ENCODE measurements around the gene JAG2. TPM values are rescaled to one million over a fixed set of nuclear protein-coding genes. Genes with fewer than 3 reads are reported as not detected.

The JAG2 gene
- total and polyA plus RNA-seq, 2 experiments from 2014 or later = 1.5 TPM; not detected in 1

DNA sequence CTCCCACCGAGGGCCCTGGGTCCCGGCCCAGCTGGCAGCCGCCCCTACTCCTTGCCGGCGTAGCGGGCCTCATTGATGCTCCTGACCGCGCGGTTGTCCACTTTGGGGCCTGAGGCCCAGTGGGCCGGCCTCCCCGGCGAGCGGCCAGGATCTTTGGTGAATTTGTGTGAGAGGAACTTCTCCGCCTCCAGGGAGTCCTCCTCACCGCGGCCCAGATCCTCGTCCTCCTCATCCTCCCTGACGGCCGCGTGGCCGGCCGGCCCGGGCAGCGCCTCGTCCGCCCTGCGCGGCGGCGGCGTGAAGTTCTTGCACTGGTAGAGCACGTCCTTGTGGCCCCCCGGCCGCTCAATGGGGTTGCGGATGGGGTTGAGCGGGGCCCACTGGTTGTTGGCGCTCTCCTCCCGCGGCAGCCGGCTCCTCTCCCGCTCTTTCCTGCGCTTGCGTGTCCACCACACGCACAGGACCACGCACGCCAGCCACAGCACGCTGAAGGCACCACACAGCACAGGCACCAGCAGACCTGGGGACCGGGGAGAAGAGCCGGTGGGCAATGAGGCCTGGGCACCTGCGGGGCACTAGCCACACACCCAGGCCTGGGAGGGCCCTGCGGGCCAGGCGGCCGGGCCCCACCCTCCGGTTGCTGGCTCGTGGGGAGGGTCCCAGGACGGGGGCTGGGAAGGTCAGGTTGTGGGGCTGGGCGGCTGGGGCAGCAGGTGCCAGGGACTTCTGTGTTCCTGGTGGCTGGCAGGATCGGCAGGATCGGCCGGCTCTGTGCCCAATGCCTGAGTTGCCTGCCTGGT, 25.7 kb downstream of the JAG2 start:
- Histone ChIP-seq H3F3A (ENCODE audit: insufficient read depth) (no peaks in the 10 kb centered on the region), H3K4me3 (no peak overlapping the region), H2AFZ (no peak overlapping the region), H3K79me2 (ENCODE audit: insufficient read depth) (no peaks in the 10 kb centered on the region), H3K27ac (no peak overlapping the region), H3K9me2 (ENCODE audit: insufficient read depth) (no peaks in the 10 kb centered on the region), H4K20me1 (ENCODE audit: insufficient read depth) (no peaks in the 10 kb centered on the region), H3K36me3 (ENCODE audit: low read depth) (no peaks in the 10 kb centered on the region), H3K4me1 (ENCODE audit: insufficient read depth) (no peaks in the 10 kb centered on the region), H3K4me2 (ENCODE audit: unreplicated experiment) (no peak overlapping the region), H3K27me3 (replicated peaks; ENCODE audit: insufficient read depth) (no peaks in the 10 kb centered on the region), H3K9ac (no peak overlapping the region), H3K9me3 (ENCODE audit: low read depth) (no peaks in the 10 kb centered on the region)
- no peak for TF ChIP-seq EZH2phosphoT487 (IDR thresholded peaks at IDR 0.05; ENCODE audit: insufficient read depth, low read depth)
- TF ChIP-seq EZH2 (IDR thresholded peaks at IDR 0.05; ENCODE audit: insufficient read depth, poor library complexity, severe bottlenecking) = no peak
- in situ Hi-C loops (cut with MboI) = no loop called here
- no peak for DNase-seq
- 89 to 91% methylated on average over 35 to 60 of the region's 60 CpGs for WGBS, 2 experiments (ENCODE audit: low coverage in 1 of 2, low lambda C conversion rate in 2 of 2, missing lambda C conversion rate in 2 of 2)

DNA sequence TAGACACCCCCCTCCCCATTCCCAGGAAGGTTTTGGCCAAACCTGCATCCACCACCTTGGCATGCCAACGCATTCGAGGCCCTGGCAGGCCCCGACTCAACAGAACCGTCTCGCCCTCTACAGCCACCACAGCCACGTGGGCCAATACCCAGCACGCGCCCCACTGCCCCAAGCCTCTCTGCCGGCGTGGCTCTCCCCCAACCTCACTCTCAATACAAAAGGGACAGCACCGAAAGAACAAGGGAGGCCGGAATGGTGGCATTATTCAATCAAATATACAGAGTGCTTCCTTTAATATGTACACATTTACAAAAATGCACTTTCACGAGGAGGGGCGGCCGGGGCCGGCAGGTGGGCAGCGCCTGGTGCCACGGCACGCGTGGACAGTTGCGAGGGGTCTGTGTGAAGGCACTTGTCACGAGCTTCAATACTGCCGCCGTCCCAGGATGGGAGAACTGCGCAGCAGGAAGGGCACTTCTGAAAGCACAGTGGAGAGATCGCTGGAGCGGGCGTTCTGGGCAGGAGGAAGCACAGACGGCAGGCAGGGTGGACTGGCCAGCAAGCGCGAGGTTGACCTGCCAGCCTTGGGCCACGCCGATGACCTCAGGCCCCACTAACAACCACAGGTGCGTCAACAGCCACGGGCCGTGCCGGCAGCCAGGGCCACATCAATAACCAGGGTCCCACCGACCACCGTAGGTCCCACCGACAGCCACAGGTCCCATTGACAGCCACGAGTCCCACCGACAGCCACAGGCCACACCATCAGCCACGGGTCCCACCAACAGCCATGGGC, 26.9 kb downstream of the JAG2 start:
- 70 to 75% methylated on average over 37 to 41 of the region's 43 CpGs for WGBS, 2 experiments (ENCODE audit: low coverage in 1 of 2, low lambda C conversion rate in 2 of 2, missing lambda C conversion rate in 2 of 2)
- Histone ChIP-seq H3K9me2 (ENCODE audit: insufficient read depth) (no peaks in the 10 kb centered on the region), H4K20me1 (ENCODE audit: insufficient read depth) (no peaks in the 10 kb centered on the region), H3K36me3 (ENCODE audit: low read depth) (no peaks in the 10 kb centered on the region), H3K4me2 (ENCODE audit: unreplicated experiment) (no peak overlapping the region), H2AFZ (no peak overlapping the region), H3K27ac (no peak overlapping the region), H3K9ac (no peak overlapping the region), H3K9me3 (ENCODE audit: low read depth) (no peaks in the 10 kb centered on the region), H3F3A (ENCODE audit: insufficient read depth) (no peaks in the 10 kb centered on the region), H3K4me3 (no peak overlapping the region), H3K27me3 (replicated peaks; ENCODE audit: insufficient read depth) (no peaks in the 10 kb centered on the region), H3K4me1 (ENCODE audit: insufficient read depth) (no peaks in the 10 kb centered on the region), H3K79me2 (ENCODE audit: insufficient read depth) (no peaks in the 10 kb centered on the region)
- no peak for DNase-seq
- in situ Hi-C loops (cut with MboI) = no loop called here
- TF ChIP-seq EZH2 (IDR thresholded peaks at IDR 0.05; ENCODE audit: insufficient read depth, poor library complexity, severe bottlenecking) (no peak), EZH2phosphoT487 (IDR thresholded peaks at IDR 0.05; ENCODE audit: insufficient read depth, low read depth) (no peak)

DNA sequence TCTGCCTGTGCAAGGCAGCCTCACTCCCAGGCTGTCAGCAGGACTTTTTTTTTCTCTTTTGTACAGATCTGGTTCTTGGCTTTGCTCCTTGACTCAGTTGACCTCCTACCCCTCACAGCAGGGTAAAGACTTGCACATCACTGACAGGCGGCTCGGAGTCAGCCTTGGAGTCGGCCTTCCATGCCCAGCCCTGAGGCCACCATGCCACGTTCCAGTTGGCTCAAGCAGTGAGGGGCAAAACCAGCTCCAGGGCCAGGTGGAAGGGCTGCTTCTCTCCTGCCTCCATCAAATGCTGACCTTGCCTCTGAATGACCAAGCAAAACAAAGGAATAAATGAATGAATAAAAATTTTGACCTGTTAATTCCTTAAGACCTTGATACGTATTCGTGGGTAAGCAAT, 27.6 kb downstream of the JAG2 start:
- Histone ChIP-seq H3F3A (ENCODE audit: insufficient read depth) (no peaks in the 10 kb centered on the region), H3K4me2 (ENCODE audit: unreplicated experiment) (no peak overlapping the region), H3K36me3 (ENCODE audit: low read depth) (no peaks in the 10 kb centered on the region), H4K20me1 (ENCODE audit: insufficient read depth) (no peaks in the 10 kb centered on the region), H3K9ac (no peak overlapping the region), H3K9me3 (ENCODE audit: low read depth) (no peaks in the 10 kb centered on the region), H3K27ac (no peak overlapping the region), H3K4me1 (ENCODE audit: insufficient read depth) (no peaks in the 10 kb centered on the region), H2AFZ (no peak overlapping the region), H3K27me3 (replicated peaks; ENCODE audit: insufficient read depth) (no peaks in the 10 kb centered on the region), H3K79me2 (ENCODE audit: insufficient read depth) (no peaks in the 10 kb centered on the region), H3K9me2 (ENCODE audit: insufficient read depth) (no peaks in the 10 kb centered on the region), H3K4me3 (no peak overlapping the region)
- DNase-seq = no peak
- in situ Hi-C loops (cut with MboI) = no loop called here
- TF ChIP-seq EZH2 (IDR thresholded peaks at IDR 0.05; ENCODE audit: insufficient read depth, poor library complexity, severe bottlenecking) (no peak), EZH2phosphoT487 (IDR thresholded peaks at IDR 0.05; ENCODE audit: insufficient read depth, low read depth) (no peak)
- WGBS, 2 experiments (ENCODE audit: low coverage in 1 of 2, low lambda C conversion rate in 2 of 2, missing lambda C conversion rate in 2 of 2) = 60 to 78% methylated on average over 6 of the region's 6 CpGs

DNA sequence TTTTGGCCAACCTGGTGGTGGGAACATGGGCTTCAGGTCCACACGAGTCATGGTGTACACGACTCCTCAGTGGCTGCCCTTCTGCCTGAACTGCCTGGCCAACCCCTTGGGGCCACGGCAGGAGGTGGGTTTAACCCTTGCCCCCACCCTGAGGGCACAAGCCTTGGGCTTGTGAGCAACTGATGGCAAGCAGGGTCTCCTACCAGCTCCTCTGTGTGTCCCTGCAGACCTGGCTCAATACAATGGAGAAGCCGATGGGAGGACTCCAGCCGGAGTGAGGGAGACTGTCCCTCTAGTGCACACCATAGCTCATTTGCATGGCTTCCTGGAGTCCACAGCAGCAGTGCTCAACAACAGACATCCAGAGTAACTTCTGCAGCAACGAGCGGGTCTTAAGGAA, 28.0 kb downstream of the JAG2 start:
- Histone ChIP-seq H3K79me2 (ENCODE audit: insufficient read depth) (no peaks in the 10 kb centered on the region), H3K27ac (no peak overlapping the region), H3K9me3 (ENCODE audit: low read depth) (no peaks in the 10 kb centered on the region), H3K9ac (no peak overlapping the region), H4K20me1 (ENCODE audit: insufficient read depth) (no peaks in the 10 kb centered on the region), H2AFZ (no peak overlapping the region), H3K9me2 (ENCODE audit: insufficient read depth) (no peaks in the 10 kb centered on the region), H3K4me3 (no peak overlapping the region), H3K27me3 (replicated peaks; ENCODE audit: insufficient read depth) (no peaks in the 10 kb centered on the region), H3K36me3 (ENCODE audit: low read depth) (no peaks in the 10 kb centered on the region), H3K4me2 (ENCODE audit: unreplicated experiment) (no peak overlapping the region), H3F3A (ENCODE audit: insufficient read depth) (no peaks in the 10 kb centered on the region), H3K4me1 (ENCODE audit: insufficient read depth) (no peaks in the 10 kb centered on the region)
- no peak for DNase-seq
- TF ChIP-seq EZH2phosphoT487 (IDR thresholded peaks at IDR 0.05; ENCODE audit: insufficient read depth, low read depth) (no peak), EZH2 (IDR thresholded peaks at IDR 0.05; ENCODE audit: insufficient read depth, poor library complexity, severe bottlenecking) (no peak)
- in situ Hi-C loops (cut with MboI) = no loop called here
- 50 to 51% methylated on average over 7 of the region's 7 CpGs for WGBS, 2 experiments (ENCODE audit: low coverage in 1 of 2, low lambda C conversion rate in 2 of 2, missing lambda C conversion rate in 2 of 2)

All from GM23248 (cell line).